HEK293T (cell line): ENCODE measurements around the gene QRFP.

ENCODE experiments used
- BHLHE40 ChIP-seq: fragments of 450-650 bp; IDR thresholded peaks from 2 replicates; pipeline ENCODE4 v1.6.1; 2016; ENCODE audit warnings: mild to moderate bottlenecking, moderate library complexity, borderline replicate concordance
- FOXK2 ChIP-seq: fragments of 450-650 bp; IDR thresholded peaks from 2 replicates; pipeline ENCODE4 v1.6.1; 2016; ENCODE audit warnings: mild to moderate bottlenecking
- FOXM1 ChIP-seq: fragments of 450-650 bp; IDR thresholded peaks from 2 replicates; pipeline ENCODE4 v1.6.1; 2017; ENCODE audit warnings: mild to moderate bottlenecking, borderline replicate concordance
- L3MBTL2 ChIP-seq: fragments of 450-650 bp; conservative IDR thresholded peaks from 2 replicates; pipeline ENCODE4 v1.6.1; 2016; ENCODE audit warnings: mild to moderate bottlenecking
- NFRKB ChIP-seq: fragments of 450-650 bp; IDR thresholded peaks from 2 replicates; pipeline ENCODE4 v1.6.1; 2016; ENCODE audit warnings: mild to moderate bottlenecking, moderate library complexity
- SP1 ChIP-seq: fragments of 450-650 bp; IDR thresholded peaks from 2 replicates; pipeline ENCODE4 v1.6.1; 2017
- SUZ12 ChIP-seq: fragments of 450-650 bp; IDR thresholded peaks from 2 replicates; pipeline ENCODE4 v1.6.1; 2016; ENCODE audit warnings: mild to moderate bottlenecking
- TARDBP ChIP-seq: fragments of 450-650 bp; IDR thresholded peaks from 2 replicates; pipeline ENCODE4 v1.6.1; 2016

GRCh38 chr9:130937146-130938076 is 40.8 kb upstream of the QRFP start:
- TF ChIP-seq FOXK2 (no peak), NFRKB (no peak), L3MBTL2 (no peak), SUZ12 (no peak), FOXM1 (no peak), BHLHE40 (no peak), TARDBP (no peak), SP1 (no peak)
